ENCODE data around the gene SLC25A48.
"Not testable (repeated sequence)": the region's sequence is repeated elsewhere in the genome, so short reads cannot be mapped to it uniquely, and the experiment has no call there.

SLC25A48 gene

DNA sequence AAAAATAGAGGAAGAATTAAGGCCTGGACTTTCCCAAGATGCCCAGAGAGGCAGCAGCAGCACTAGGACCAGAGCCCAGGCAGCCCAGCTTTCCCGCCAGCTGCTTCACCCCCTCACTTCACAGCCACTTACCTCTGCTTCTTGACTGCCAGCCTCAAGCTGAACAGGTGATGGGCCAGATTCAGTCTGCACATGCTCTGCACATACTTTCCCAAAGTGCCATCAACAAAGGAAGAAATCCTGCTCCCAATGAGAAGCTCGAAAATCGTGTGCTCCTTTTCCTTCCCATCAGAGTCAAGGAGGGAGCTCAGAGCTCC lies 4.1 kb upstream of the SLC25A48 start:
- no peak for DNase-seq

DNA sequence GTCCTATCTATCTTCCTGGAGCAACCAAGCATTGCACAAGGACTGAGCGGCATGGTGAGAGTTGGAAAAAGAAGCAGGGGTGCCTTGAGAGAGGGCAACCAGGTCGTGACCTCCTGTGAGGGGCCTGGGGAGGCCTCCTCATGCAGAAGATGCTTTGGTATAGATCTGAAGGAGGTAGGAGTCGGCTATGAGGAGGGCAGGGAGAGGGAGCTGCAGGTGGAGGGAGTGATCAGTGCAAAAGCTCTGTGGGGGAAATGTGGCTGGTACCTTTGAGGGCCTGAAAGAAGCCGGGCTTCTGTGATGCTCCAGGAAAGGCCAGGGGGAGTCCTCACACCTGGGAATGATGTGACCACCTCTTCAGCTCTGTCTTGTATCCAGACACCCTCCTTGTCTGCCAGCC lies 3.6 kb upstream of the SLC25A48 start:
- no peak for DNase-seq

DNA sequence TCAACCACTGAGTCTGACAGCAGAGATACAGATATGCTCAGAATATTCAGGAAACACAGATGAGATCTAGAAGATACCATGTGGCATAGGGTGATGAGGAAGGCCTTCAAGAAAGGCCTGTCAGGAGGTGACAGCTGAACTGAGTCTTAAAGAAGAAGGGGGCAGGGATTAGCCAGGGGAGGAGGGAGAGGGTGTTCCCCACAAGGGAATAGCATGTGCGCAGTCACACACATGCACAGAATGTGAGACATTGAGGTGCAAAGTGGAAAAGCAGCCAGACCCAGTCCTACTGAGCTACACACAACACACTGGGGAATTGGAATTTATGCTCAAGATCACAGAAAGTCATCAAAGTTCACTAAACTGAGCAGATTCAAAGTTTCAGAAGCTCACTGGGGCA lies 3.0 kb upstream of the SLC25A48 start:
- no peak for DNase-seq

DNA sequence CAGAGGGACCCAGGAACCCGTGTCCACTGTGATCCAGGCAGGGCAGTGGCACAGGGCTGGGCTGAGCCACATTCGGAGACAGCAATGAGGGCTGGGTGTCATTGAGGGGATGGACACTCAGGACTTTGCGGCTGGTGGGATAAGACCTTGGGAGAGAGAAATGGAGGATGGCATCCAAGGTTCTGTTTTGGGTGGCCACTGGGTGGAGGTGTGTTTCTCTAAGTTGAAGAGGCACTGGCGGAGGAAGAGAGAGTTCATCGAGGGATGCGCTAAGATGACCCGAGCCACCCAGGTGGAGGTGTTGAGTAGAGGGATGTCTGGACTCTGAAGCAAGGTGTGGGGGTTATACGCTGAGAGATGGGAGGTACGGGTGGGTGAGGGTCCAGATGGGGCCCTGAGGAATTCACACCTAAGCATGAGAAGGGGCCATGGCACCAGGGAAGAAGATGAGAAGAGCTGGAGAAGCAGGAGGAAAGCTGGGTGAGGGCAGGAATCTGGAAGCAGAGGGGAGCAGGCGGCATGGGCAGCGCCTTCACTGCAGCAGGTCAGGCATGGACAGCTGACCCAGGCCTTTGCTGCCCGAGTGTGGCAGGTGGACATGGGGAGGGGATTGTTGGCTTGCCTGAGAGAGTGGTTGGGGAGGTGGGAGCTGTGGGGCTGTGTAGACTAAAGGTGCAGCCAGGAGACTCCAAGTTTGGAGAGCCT lies 2.5 kb upstream of the SLC25A48 start:
- no peak for DNase-seq

DNA sequence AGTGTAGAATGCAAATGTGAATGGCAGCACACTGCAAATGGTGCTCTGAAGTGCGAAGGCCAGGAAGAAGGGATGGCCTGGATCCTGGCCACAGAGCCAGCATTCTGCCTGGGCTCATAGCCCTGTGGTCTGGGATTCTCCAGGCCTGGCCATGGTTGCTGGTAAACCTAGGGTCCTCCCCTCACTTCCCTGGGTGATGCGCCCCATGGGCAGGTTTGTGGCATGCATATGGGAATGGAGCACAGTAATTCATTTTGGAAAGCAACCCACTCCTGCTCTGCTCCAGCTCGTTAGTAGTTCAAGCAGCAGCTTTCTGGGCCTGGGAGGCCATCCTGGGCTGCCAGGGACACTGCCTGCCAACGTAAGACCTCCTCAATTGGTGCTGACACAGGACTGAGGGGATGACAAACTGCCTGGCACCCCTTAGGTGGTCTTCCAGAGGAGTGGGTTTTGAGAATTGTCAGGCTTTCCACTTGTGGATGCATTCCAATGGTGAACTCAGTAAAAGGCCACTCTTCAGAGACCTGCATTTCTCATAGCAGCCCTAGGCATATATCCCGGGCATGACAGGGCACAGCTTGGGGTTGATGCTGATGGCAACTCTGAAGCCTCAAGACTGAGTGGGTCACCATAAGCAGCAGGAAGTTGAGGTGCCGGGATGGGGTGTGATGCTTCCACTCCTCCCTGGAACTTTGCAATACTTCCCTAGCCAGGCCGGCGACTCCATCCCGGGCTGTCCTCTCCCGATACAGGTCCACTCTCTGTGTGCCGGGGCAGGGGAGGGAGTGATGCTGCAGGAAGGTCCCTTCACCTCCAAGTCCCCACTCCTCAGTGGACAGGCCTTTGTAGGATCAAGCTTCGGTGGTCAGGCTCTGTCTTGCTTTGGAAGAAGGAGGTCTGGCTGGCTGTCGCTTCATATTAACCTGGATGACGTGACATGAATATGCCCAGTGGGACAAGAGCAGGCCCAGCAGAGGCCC lies 1.2 kb upstream of the SLC25A48 start:
- DNase-seq: no peak

DNA sequence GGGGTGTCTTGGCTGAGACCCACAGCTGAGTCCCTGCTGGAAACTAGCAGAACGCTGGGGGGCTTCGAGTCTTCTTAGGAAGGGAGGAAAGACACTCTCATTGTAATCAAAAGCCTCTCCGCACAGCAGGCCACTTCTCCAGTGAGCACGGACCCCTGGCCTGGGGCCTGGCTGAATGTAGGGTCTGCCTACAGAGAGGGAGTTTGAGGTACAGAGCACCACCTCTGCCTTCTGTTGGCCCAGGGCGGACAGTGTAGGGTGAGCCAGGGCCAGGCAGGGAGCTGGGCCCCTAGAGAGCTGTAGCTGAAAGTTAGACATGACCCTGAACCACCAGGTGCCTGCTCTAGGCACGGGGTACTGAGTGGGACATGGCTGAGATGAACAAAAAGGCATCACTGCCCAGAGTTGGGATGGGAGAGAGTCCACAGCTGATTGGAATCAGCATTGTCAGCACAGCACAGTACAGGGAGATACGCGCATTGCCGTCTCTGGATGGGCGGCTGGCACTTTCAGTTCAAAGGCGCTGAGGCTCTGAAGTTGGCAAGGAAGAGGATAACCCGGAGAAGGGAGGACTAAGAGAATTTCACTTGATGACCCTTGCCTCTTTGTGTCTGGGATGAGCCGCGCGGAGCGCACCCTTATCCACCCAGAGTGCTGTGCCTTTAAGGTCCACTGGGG lies 363 bp upstream of the SLC25A48 start:
- DNase-seq: no peak

DNA sequence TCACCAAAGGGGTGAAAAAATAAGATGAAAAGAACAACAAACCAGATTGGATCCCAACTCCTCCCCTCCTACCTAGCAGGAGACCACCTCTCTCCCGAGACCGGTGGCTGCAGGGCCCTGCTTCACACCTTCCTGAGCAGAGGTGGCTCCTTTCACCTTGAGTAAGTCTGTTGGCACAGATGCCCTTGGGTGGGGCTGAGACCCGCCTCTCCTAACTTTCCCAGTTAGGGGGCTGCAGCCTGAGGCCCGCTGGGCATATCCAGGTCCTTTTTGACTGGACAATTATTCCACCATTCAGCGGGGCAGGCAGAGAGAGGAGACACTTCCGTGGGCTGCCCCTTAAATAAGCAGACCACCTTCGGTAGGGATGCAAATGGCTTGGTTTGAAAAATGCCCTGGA lies 1.3 kb downstream of the SLC25A48 start:
- no peak for DNase-seq

DNA sequence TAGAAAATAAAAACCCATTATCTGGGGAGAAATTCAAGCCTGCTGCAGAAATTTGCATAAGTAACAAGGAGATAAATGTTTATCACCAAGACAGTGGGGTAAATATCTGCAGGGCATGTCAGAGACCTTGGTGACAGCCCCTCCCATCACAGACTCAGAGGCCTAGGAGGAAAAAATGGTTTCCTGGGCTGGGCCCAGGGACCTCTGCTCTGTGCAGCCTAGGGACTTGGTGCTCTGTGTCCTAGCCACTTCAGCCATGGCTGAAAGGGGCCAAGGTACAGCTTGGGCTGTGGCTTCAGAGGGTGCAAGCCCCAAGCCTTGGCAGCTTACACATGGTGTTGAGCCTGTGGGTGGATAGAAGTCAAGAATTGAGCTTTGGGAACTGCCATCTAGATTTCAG lies 3.9 kb downstream of the SLC25A48 start:
- DNase-seq: not testable (repeated sequence)

DNA sequence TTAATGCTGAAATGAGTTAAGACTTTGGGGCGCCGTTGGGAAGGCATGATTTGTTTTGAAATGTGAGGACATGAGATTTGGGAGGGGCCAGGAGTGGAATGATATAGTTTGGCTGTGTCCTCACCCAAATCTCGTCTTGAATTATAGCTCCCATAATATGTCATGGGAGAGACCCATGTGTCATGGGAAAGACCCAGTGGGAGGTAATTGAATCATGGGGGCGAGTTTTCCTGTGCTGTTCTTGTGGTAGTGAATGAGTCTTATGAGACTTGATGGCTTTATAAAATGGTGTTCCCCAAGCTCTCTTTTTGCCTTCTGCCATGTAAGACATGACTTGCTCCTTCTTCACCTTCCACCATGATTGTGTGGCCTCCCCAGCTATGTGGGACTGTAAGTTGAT lies 5.1 kb downstream of the SLC25A48 start:
- DNase-seq: no peak

DNA sequence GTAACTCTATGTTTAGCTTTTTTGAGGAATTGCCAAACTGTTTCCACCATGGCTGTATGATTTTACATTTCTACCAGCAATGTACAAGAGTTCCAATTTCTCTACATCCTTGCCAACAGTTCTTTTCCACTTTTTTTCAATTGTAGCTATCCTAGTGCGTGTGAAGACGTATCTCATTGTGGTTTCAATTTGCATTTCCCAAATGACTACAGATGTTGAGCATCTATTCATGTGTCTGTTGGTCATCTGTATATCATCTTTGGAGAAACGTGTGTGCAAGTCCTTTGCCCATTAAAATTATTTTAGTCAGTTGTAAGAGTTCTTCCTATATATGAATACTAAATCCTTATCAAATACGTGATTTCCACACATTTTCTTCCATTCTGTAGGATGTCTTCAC lies 6.5 kb downstream of the SLC25A48 start:
- no peak for DNase-seq

DNA sequence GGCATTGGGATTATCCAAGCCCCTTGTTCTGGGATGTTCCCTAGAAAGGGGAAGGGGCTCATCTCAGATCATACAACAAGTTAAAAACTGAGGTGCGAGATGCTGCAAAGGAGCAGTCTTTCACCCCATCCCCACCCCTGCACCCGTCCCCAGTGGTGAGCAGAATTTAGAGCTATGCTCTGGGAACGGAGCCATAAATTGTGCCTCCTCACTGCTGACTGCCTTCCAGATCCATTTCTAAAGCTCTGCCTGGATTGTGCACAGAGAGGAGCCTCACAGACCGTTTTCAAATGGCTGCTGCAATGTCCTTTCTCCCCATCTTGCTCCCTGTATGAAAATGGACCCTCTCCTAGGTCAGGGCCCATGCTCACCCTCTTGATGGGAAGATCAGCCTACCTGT lies 8.3 kb downstream of the SLC25A48 start:
- DNase-seq: no peak

DNA sequence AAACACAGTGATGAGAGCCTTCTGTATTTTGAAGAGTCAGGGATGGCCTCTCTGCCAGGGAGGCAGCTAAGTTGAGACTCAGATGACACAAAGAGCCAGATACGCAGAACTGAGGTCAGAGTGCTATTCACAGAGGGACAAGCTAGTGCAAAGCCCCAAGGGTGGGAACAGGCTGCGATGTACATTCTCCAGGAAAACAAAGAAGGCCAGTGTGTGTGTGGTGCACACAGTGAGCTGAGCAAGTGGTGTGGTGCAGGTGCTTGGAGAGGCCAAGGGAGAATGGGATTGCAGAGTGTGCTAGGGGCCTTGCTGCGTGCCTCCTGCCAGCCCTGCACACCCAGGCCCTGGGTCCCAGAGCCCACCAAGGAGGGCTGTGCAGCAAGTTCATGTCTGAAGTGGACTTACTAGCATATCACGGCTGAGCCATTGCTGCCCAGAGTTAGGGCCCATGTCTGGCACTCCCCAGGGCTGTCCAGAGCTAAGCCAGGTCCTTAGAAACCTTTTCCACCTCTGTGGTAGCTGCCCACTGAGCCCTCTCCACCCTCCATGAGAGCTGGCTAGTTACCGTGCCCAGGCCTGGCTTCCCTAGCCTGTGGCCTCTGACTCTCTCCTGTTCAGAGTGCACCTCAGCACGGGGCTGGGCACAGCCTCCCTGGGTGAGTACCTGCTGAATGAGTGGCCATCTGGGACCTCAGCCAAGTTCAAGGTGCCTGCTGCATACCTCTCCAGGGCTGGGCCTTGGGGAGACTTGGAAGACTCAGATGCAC lies 9.3 kb downstream of the SLC25A48 start:
- DNase-seq: no peak

DNA sequence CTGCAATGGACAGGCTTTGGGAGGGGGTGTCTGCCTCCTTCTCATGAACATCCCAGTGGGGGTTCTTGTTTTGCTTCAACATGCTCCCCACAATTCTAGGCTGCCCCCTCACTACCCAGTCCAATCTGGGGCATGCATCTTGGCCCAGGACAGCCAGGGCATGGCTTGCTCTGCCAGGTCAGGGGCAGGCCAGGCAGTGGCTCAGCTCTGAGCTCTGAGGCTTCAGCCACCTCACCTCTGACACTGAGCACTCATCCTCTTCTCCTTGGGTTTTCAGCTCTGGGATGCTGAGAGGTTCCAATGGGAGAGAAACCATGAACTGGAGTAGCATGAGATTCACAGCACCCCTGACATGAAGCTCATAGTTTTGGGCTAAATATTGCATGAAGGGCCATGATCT lies 11.8 kb downstream of the SLC25A48 start:
- DNase-seq: no peak

DNA sequence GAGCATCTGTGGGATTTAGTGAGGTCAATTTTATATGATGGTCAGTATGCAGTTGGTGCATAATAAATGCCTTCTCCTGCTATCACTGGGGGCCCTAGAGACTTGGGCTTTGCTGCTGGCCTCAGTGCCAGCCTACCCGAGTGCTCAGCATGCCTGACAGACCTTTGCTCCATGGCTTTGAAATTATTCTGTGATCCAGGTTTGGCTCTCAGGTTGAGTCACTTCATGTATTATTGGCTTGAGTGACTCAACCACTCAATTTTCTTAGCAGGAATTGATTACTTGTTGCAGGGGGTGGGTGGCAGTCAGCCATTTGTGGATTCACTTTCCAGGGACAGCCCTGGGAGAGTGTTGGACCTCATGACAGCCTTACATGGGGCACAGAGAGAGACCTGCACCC lies 13.5 kb downstream of the SLC25A48 start:
- DNase-seq: no peak

DNA sequence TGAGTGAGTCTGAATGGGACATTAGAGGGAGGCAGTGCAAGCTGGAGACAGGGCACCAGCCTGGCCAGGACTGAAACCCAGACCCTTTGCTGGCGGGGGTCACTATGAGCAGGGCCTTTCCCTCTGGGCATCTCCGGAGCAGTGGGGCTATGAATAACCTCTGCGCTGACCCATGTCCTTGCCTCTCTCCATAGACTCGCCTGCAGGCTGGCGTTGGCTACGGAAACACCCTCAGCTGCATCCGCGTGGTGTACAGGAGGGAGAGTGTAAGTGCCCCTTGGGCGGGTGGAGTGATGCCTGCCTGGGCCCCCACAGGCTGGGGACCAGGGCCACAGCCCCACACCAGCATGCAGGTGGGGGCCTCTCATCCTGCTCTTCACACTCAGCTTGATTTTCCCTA lies 15.8 kb downstream of the SLC25A48 start:
- DNase-seq: no peak

DNA sequence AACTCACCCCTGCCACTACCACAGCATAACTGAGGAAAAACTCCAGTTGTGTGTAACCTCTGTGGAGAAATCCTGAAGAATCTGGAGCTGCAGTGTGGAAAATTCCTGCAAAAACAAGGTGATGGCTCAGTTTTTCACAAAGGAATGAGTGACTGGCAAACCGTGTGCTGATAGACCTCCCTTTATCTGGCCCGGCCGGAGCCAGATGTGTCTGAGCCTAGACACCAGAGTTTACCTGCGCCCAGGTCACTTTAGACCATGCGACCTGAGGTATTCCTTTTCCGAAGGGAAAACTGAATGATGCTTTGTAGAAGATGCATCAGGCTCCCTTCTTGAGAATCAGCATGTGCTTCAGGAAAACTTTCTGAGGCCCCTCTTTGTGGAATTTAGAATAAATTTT lies 16.2 kb downstream of the SLC25A48 start:
- no peak for DNase-seq

DNA sequence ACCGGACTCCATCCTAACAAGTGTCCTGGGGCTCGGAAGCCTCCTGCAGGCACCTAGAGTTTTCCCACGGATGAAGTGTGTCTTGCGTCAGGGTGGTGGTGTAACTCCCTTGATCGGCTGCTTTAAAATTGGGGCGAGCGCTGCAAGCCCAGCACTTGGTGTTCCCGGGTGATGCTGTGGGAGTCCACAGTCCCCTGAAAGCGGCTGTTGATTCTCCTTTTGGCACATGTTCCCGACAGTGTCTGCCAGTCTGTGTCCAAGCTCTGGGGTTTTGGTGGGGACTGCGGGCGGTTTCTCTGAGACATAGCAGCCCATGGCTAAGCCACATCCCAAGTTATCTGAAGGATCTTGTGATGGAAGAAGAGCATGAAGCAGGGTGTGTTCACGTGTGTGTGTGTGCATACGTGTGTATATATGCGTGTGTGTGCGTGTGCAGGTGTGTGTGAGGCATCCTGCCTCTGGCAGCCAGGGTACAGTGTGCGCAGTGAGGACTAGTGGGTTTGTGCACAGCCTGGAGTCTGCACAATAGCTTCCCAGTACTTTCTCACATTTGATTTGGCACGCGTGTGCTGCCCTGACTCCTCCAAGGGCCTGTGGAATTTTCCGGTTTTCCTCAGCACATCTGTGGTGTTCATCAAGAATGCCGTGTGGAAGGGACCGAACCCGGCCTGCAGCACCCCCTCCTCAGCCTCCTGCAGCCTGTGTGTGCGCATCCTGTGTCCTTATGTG lies 16.9 kb downstream of the SLC25A48 start:
- DNase-seq: no peak

DNA sequence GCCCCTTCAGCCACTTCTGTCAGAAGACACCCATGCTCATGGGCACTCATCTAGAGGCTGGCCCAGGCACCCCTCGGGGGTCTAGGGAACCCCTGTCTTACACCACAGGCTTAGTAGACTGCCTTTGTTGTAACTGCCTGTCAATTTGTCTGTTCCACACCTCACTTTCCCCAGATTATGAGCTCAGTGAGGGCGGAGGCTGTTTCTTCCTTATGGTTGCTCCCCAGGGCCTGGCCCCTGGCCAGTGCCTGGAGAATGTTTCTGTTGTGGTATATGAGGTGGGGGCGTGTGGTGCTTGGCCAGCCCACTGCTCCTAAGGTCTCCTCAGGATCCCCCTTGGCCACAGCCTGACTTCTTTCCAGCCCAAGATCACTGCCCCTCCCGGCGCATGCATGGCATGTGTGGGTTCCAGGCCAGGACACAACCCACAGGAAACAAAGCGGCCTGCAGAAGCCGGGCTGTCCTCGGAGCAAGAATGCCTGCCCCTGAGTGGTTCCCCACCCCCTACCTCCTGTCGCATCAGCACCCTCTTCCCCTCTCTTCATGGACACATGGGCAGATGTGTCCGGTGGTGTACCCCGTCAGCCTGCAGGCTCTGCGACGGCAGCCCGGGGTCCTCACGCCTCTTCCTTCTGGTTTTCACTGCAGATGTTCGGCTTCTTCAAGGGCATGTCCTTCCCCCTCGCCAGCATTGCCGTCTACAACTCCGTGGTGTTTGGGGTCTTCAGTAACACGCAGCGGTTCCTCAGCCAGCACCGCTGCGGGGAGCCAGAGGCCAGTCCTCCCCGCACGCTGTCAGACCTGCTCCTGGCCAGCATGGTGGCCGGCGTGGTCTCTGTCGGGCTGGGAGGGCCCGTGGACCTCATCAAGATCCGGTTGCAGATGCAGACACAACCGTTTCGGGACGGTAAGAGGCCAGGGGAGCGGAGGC lies 17.7 kb downstream of the SLC25A48 start:
- DNase-seq: no peak

DNA sequence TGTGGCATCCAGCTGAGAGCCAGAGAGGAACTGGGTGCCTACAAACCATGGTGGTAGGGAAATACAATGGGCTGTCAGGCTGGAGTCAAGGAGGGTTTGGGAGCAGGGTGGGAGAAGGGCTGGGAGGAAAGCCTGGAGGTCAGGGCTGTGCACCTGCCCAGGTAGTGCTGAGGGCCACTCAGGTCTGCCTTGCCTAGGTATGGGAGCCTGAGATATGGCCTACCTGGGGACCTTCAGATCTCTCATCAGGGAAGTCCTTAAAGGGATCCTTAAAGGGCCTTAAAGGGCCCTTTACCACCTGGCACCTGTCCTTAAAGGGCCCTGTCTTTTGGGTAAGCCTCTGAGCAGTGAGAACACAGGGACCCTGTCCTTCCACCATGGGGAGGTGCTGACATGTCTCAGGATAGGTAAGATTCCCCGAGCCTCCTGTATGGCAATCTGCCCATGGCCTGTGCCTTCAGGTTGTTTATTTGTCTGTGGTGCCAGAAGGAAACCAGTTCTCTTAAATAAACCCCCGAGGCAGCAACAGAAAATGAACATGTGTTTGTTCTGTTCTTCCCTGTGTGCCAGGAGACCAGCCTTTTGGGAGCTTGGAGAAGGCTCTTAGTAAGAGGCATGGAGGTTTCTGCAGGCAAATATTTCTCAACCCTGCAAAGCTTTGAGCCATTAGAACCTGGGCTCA lies 23.3 kb downstream of the SLC25A48 start:
- DNase-seq: no peak

DNA sequence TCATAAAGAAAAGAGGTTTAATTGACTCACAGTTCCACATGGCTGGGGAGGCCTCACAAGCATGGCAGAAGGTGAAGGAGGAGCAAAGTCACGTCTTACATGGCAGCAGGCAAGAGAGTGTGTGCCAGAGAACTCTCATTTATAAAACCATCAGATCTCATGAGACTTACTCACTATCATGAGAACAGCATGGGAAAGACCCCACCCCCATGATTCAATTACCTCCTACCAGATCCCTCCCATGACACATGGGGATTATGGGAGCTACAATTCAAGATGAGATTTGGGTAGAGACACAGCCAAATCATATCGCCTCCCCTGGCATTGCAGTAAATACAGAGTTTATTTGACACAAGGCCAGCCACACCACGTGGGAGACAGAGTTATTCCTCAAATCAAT lies 24.7 kb downstream of the SLC25A48 start:
- not testable (repeated sequence) for DNase-seq

DNA sequence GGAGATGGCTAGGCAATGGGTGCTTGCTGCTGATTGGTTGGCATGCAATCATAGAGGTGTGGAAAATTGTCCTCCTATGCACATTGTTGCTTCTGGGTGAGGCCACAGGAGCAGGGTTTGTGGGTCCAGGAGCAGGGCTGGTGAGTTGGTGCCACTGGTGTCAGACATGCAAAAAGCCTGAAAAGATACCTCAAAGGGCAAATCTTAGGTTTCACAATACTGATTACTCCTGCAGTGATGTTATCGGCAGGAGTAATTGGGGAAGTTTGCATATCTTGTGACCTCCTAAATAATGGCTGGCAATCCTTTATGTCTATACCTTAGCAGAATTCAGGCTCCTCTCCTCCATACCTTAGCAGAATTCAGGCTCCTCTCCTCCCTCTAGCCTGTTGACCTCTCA lies 25.2 kb downstream of the SLC25A48 start:
- DNase-seq: no peak
